Panc1 (cell line): ENCODE measurements around the gene SCN8A. TPM values are rescaled to one million over a fixed set of nuclear protein-coding genes. Genes with fewer than 3 reads are reported as not detected.

ENCODE experiments used
- ATAC-seq: fragments of 200-7000 bp; cut with Tn5 transposase; 2 replicates; pipeline ENCODE4 v1.9.1; 2020; ENCODE audit warnings: mild to moderate bottlenecking, moderate library complexity
- BruUV-seq: library from RNA; stranded (reverse); fragments of 400-500 nt; replicated peaks from 2 replicates; lab custom pipeline; 2021; lab: Mats Ljungman, UMichigan
- CTCF ChIA-PET: fragments of 300-600 bp; sonication (Branson Sonifier 250); formaldehyde crosslinking; loops from one replicate; lab custom pipeline; 2022; ENCODE audit warnings: antibody characterized with exemption; lab: Charles Lee
- POLR2A ChIA-PET: fragments of 300-600 bp; sonication (Branson Sonifier 250); formaldehyde crosslinking; loops from one replicate; lab custom pipeline; 2022; ENCODE audit warnings: antibody characterized with exemption; lab: Charles Lee
- DNase-seq: peaks from one replicate; pipeline ENCODE4 v3.0.0-alpha.2; 2010; ENCODE audit warnings: low read depth, low spot score
- H3K27ac ChIP-seq: 2 replicates; pipeline ENCODE4 v1.5.1; 2011; ENCODE audit warnings: mild to moderate bottlenecking, low read length, inconsistent platforms
- H3K27me3 ChIP-seq: fragments of 200-500 bp; sonication (Bioruptor generic); 2 replicates; pipeline ENCODE4 v1.6.0; 2014; ENCODE audit warnings: low read length, inconsistent platforms; ENCODE audit not compliant: control insufficient read depth, insufficient read depth
- H3K36me3 ChIP-seq: fragments of 200-500 bp; sonication (Bioruptor generic); 2 replicates; pipeline ENCODE4 v1.5.1; 2014; ENCODE audit warnings: inconsistent platforms, mild to moderate bottlenecking, low read length, moderate library complexity; ENCODE audit not compliant: control insufficient read depth, insufficient read depth
- H3K4me1 ChIP-seq: 2 replicates; pipeline ENCODE4 v1.5.1; 2011; ENCODE audit warnings: inconsistent platforms, mild to moderate bottlenecking, low read length, moderate library complexity; ENCODE audit not compliant: control insufficient read depth, insufficient read depth
- H3K4me3 ChIP-seq, 2 experiments: 2 replicates each; pipeline ENCODE4 v1.5.1; 2011 to 2012; ENCODE audit warnings: low read depth in 2 of 2, low read length in 2 of 2, mild to moderate bottlenecking in 2 of 2, inconsistent platforms in 1 of 2, moderate library complexity in 1 of 2
- H3K9me3 ChIP-seq: fragments of 200-500 bp; sonication (Bioruptor generic); 2 replicates; pipeline ENCODE4 v1.5.1; 2014; ENCODE audit warnings: low read depth, mild to moderate bottlenecking, inconsistent platforms, low read length, moderate library complexity; ENCODE audit not compliant: control insufficient read depth, insufficient read depth
- CTCF ChIP-seq: fragments of 450-650 bp; IDR thresholded peaks from 2 replicates; pipeline ENCODE4 v1.5.1; 2017; ENCODE audit warnings: mild to moderate bottlenecking
- POLR2AphosphoS5 ChIP-seq: IDR thresholded peaks from 2 replicates; pipeline ENCODE4 v1.6.1; 2012; ENCODE audit warnings: mild to moderate bottlenecking, low read depth, low read length, moderate library complexity
- REST ChIP-seq, 2 experiments: IDR thresholded peaks; 2 replicates each; pipeline ENCODE4 v1.6.1; 2011 to 2012; ENCODE audit warnings: low read depth in 2 of 2, control low read depth in 1 of 2, low read length in 1 of 2, mild to moderate bottlenecking in 1 of 2, moderate library complexity in 1 of 2; ENCODE audit not compliant: insufficient read depth in 1 of 2
- SIN3A ChIP-seq: IDR thresholded peaks from 2 replicates; pipeline ENCODE4 v1.6.1; 2012; ENCODE audit warnings: low read depth, mild to moderate bottlenecking, low read length, moderate library complexity, borderline replicate concordance; ENCODE audit not compliant: insufficient read depth
- TCF7L2 ChIP-seq: IDR thresholded peaks from 2 replicates; pipeline ENCODE4 v1.6.1; 2011; ENCODE audit warnings: mild to moderate bottlenecking, low read depth, low read length, inconsistent platforms
- in situ Hi-C: cut with HindIII; loops from 2 replicates; pipeline ENCODE4 v1.10.0; 2016; ENCODE audit warnings: low sequenced_read_pairs, low pct_unique_long_range_greater_than_20kb
- intact Hi-C: fragments of 100-400 bp; cut with micrococcal nuclease; formaldehyde crosslinking; loops from one replicate; pipeline ENCODE4 v1.10.0; 2022; ENCODE audit not compliant: unreplicated experiment
- total RNA-seq: library from RNA; stranded (reverse); gene quantifications from one replicate; pipeline ENCODE4 v1.2.1, GENCODE V29; 2021; ENCODE audit not compliant: unreplicated experiment

Gene SCN8A
- total RNA-seq, 1 experiment from 2014 or later, result 8.6 TPM

GRCh38 chr12:51687614-51688013 lies 96.6 kb downstream of the SCN8A start:
- BruUV-seq, result no TSS peak
- no peak overlapping the region for H3K4me3 ChIP-seq

GRCh38 chr12:51689983-51690382 lies 99.0 kb downstream of the SCN8A start:
- BruUV-seq, result no TSS peak
- intact Hi-C loops (no loop called here), in situ Hi-C loops (no loop called here)
- POLR2A ChIA-PET, result no interaction called here
- ATAC-seq, result no peak
- Histone ChIP-seq H3K9me3 (no peaks in the 10 kb centered on the region), H3K4me3 (no peak overlapping the region), H3K27ac (no peak overlapping the region), H3K4me1 (no peaks in the 10 kb centered on the region), H3K36me3 (no peaks in the 10 kb centered on the region), H3K27me3 (no peaks in the 10 kb centered on the region)
- CTCF ChIA-PET, result interaction anchor here (0.6 kb wide), 1 partner anchor 202 kb away, joined by 6 read pairs; no protein-coding TSS in a partner anchor
- DNase-seq, result no peak
- TF ChIP-seq TCF7L2, result no peak
- TF ChIP-seq REST (IDR thresholded peaks at IDR 0.05; ENCODE audit: insufficient read depth in 1 of 2, low read depth in 2 of 2, low read length in 1 of 2), result no peak
- no peak for TF ChIP-seq SIN3A
- TF ChIP-seq CTCF, result no peak
- no peak for TF ChIP-seq POLR2AphosphoS5

More at GRCh38 chr12:51687614-51688013, 96.6 kb downstream of the SCN8A start:
- in situ Hi-C loops (no loop called here), intact Hi-C loops (no loop called here)
- DNase-seq (no peak), ATAC-seq (no peak)
- Histone ChIP-seq H3K27me3 (no peaks in the 10 kb centered on the region), H3K27ac (no peak overlapping the region), H3K9me3 (no peaks in the 10 kb centered on the region), H3K4me1 (no peaks in the 10 kb centered on the region), H3K36me3 (no peaks in the 10 kb centered on the region)
- CTCF ChIA-PET, result no interaction called here
- TF ChIP-seq POLR2AphosphoS5, result no peak
- no peak for TF ChIP-seq CTCF
- TF ChIP-seq REST (IDR thresholded peaks at IDR 0.05; ENCODE audit: insufficient read depth in 1 of 2, low read depth in 2 of 2, low read length in 1 of 2), result no peak
- no peak for TF ChIP-seq SIN3A
- no peak for TF ChIP-seq TCF7L2
- POLR2A ChIA-PET, result no interaction called here
